HG02943 (cell line): ENCODE measurements around the gene PLAU.
"Not testable (repeated sequence)": the region's sequence is repeated elsewhere in the genome, so short reads cannot be mapped to it uniquely, and the experiment has no call there.

Source experiments
- ATAC-seq: cut with Tn5 transposase; IDR thresholded peaks from one replicate; pipeline ENCODE4 v1.9.1; 2021; ENCODE audit warnings: mild to moderate bottlenecking, low read depth, moderate library complexity; ENCODE audit not compliant: unreplicated experiment

PLAU gene

GRCh38 chr10:73895381-73895780, 15.6 kb upstream of the PLAU start:
- not testable (repeated sequence) for ATAC-seq

- no peak for ATAC-seq
Observed at GRCh38 chr10:73897693-73898092, 13.2 kb upstream of the PLAU start.

- ATAC-seq = no peak
Observed at GRCh38 chr10:73898730-73899410, 12.1 kb upstream of the PLAU start.

- ATAC-seq = no peak
Observed at GRCh38 chr10:73899423-73899822, 11.5 kb upstream of the PLAU start.

GRCh38 chr10:73900064-73900463, 10.9 kb upstream of the PLAU start:
- ATAC-seq = no peak

- no peak for ATAC-seq
Observed at GRCh38 chr10:73901261-73901660, 9.7 kb upstream of the PLAU start.

GRCh38 chr10:73902351-73902750, 8.6 kb upstream of the PLAU start:
- ATAC-seq = no peak

GRCh38 chr10:73905256-73906020, 5.5 kb upstream of the PLAU start:
- no peak for ATAC-seq

GRCh38 chr10:73906524-73907447, 4.1 kb upstream of the PLAU start:
- no peak for ATAC-seq

- no peak for ATAC-seq
Observed at GRCh38 chr10:73907841-73908517, 3.0 kb upstream of the PLAU start.

- no peak for ATAC-seq
Observed at GRCh38 chr10:73908853-73909539, 1.9 kb upstream of the PLAU start.

GRCh38 chr10:73909540-73910115, 1.3 kb upstream of the PLAU start:
- no peak for ATAC-seq

GRCh38 chr10:73910401-73910763, 550 bp upstream of the PLAU start:
- no peak for ATAC-seq

GRCh38 chr10:73911553-73912004, 647 bp downstream of the PLAU start:
- ATAC-seq = no peak

GRCh38 chr10:73914036-73914435, 3.1 kb downstream of the PLAU start:
- ATAC-seq = no peak

GRCh38 chr10:73915206-73915851, 4.4 kb downstream of the PLAU start:
- ATAC-seq = no peak

- no peak for ATAC-seq
Observed at GRCh38 chr10:73916761-73917470, 6.0 kb downstream of the PLAU start.

- no peak for ATAC-seq
Observed at GRCh38 chr10:73917566-73918305, 6.8 kb downstream of the PLAU start.
